Liver (tissue), 9 donors: ENCODE data around the gene GALNT9. TPM values are rescaled to one million over a fixed set of nuclear protein-coding genes. Genes with fewer than 3 reads are reported as not detected.

ENCODE experiments used
- DNase-seq: peaks from one replicate; pipeline ENCODE4 v3.0.0-alpha.2; 2017; ENCODE audit warnings: low spot score
- H3K27ac ChIP-seq, 2 donors: one replicate each; pipeline ENCODE4 v1.7.0; 2013; ENCODE audit warnings: inconsistent platforms in 2 of 2, low read length in 2 of 2, control low read depth in 1 of 2, low read depth in 1 of 2, mild to moderate bottlenecking in 1 of 2
- H3K27me3 ChIP-seq, 4 donors: one replicate each; pipeline versions ENCODE4 v1.6.1 to v1.7.0; 2013; ENCODE audit warnings: low read length in 3 of 4, inconsistent platforms in 1 of 4, mild to moderate bottlenecking in 1 of 4, moderate library complexity in 1 of 4; ENCODE audit not compliant: control insufficient read depth in 4 of 4, insufficient read depth in 4 of 4
- H3K36me3 ChIP-seq, 4 donors: one replicate each; pipeline versions ENCODE4 v1.6.1 to v1.7.0; 2013; ENCODE audit warnings: low read length in 3 of 4, mild to moderate bottlenecking in 3 of 4, low read depth in 1 of 4, moderate library complexity in 1 of 4; ENCODE audit not compliant: control insufficient read depth in 4 of 4, insufficient read depth in 3 of 4
- H3K4me1 ChIP-seq, 4 donors: one replicate each; pipeline versions ENCODE4 v1.6.1 to v1.7.0; 2013; ENCODE audit warnings: low read length in 3 of 4, mild to moderate bottlenecking in 3 of 4, moderate library complexity in 1 of 4; ENCODE audit not compliant: control insufficient read depth in 4 of 4, insufficient read depth in 4 of 4
- H3K4me3 ChIP-seq, 3 donors: one replicate each; pipeline versions ENCODE4 v1.6.1 to v1.7.0; 2013; ENCODE audit warnings: low read length in 3 of 3, control low read depth in 1 of 3, low read depth in 1 of 3, mild to moderate bottlenecking in 1 of 3
- H3K9ac ChIP-seq, 2 donors: one replicate each; pipeline ENCODE4 v1.7.0; 2013; ENCODE audit warnings: low read length in 2 of 2, mild to moderate bottlenecking in 2 of 2, moderate library complexity in 2 of 2, control low read depth in 1 of 2, low read depth in 1 of 2
- H3K9me3 ChIP-seq, 4 donors: one replicate each; pipeline versions ENCODE4 v1.6.1 to v1.7.0; 2013; ENCODE audit warnings: low read length in 3 of 4; ENCODE audit not compliant: control insufficient read depth in 4 of 4
- GABPA ChIP-seq, 2 donors: IDR thresholded peaks in 1 of 2; conservative IDR thresholded peaks in 1 of 2; 2 replicates each; pipeline ENCODE4 v1.6.1; 2016; ENCODE audit warnings: antibody characterized with exemption in 2 of 2, mild to moderate bottlenecking in 1 of 2, moderate library complexity in 1 of 2
- HNF4A ChIP-seq, 2 donors: conservative IDR thresholded peaks; 2 replicates each; pipeline ENCODE4 v1.6.1; 2016; ENCODE audit warnings: antibody characterized with exemption in 2 of 2, mild to moderate bottlenecking in 2 of 2
- HNF4G ChIP-seq: IDR thresholded peaks from 2 replicates; pipeline ENCODE4 v1.6.1; 2016; ENCODE audit warnings: antibody characterized with exemption
- RXRA ChIP-seq, 2 donors: IDR thresholded peaks; 2 replicates each; pipeline ENCODE4 v1.6.1; 2017 to 2018; ENCODE audit warnings: antibody characterized with exemption in 2 of 2, mild to moderate bottlenecking in 1 of 2
- SP1 ChIP-seq: IDR thresholded peaks from 2 replicates; pipeline ENCODE4 v1.6.1; 2018; ENCODE audit warnings: antibody characterized with exemption, mild to moderate bottlenecking
- WGBS: extraction: QIAGEN DNeasy Blood & Tissue Kit; methylation state at CpG from one replicate; pipeline ENCODE4 v1.1.7; 2013; 5-methylcytosine and 5-hydroxymethylcytosine counted together
- polyA plus RNA-seq, 2 donors: library from polyadenylated mRNA; stranded (reverse) in 1 of 2; unstranded in 1 of 2; fragments of 200-250 nt in 1 of 2; fragments of >200 nt in 1 of 2; fragmentation: Nextera tagmentation in 1 of 2; extraction: Ambion mirVana in 1 of 2; gene quantifications; one replicate each; pipeline versions ENCODE4 v1.2.1 to v1.2.3, GENCODE V29; 2013 to 2015
- total RNA-seq, 2 donors: library from RNA; depleted of rRNA; stranded (reverse); fragments of >200 nt; gene quantifications; one replicate each; pipeline ENCODE4 v1.2.3, GENCODE V29; 2014
- TF ChIP-seq, protein P1 (sequence below): IDR thresholded peaks from 2 replicates; pipeline ENCODE4 v1.6.1; 2016; ENCODE audit warnings: antibody characterized with exemption
- TF ChIP-seq, protein P2 (sequence below): IDR thresholded peaks from 2 replicates; pipeline ENCODE4 v1.6.1; 2016; ENCODE audit warnings: antibody characterized with exemption
- TF ChIP-seq, protein P3 (sequence below): fragments of 150-350 bp; IDR thresholded peaks from 2 replicates; pipeline ENCODE4 v1.5.1; 2017; ENCODE audit warnings: improper control_type of control experiment, low read depth, low read length; ENCODE audit not compliant: missing input control
- donor health status: healthy.
- donor health status: healthy.
- donor health status: healthy.
- donor health status: healthy.
- donor health status: healthy.

The GALNT9 gene
- total and polyA plus RNA-seq, 4 donors: 0.05 to 0.25 (median 0.09) TPM; not detected in 1

DNA sequence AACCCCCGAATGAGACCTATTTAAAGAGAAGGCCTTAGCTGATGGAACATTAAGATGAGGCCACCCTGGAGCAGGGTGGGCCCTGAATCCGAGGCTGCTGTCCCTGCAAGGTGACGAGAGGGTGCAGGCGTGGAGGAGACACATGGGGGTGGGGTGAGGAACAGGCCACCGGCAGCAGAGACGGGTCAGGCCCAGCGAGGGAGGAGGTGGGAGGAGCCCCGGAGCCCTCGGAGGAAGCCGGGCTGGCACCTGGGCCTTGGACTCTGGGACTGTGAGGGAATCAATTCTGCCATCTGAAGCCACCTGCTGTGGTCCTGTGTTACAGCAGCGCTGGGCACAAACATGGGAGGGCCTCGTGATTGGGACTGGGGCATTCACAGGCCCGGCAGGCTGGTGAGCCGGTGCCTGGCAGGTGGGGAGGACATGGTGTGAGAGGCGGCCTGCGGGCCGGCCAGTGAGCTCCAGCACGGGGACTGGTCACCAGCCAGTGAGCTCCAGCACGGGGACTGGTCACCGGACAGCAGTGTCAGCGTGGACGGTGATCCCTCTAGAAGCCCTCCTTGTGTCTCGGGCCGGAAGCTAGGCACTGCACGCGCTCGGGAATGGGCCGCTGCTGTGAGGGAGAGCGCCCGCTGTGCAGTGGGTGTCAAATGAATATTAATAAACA, 138.4 kb downstream of the GALNT9 start:
- Histone ChIP-seq H3K27ac (no peak overlapping the region), H3K4me1 (peaks cover 7 to 16% (median 7%) of the 10 kb centered on the region in 4 donors), H3K4me3 (no peak overlapping the region), H3K36me3 (no peaks in the 10 kb centered on the region), H3K9ac (no peak overlapping the region), H3K27me3 (no peaks in the 10 kb centered on the region), H3K9me3 (peaks cover 2 to 9% (median 7%) of the 10 kb centered on the region in 4 donors)
- 86% methylated on average over 30 of the region's 30 CpGs for WGBS
- TF ChIP-seq, protein P1, sequence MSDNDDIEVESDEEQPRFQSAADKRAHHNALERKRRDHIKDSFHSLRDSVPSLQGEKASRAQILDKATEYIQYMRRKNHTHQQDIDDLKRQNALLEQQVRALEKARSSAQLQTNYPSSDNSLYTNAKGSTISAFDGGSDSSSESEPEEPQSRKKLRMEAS: no peak
- TF ChIP-seq RXRA (IDR thresholded peaks at IDR 0.05) (no peak), HNF4G (no peak), HNF4A (conservative IDR thresholded peaks at IDR 0.05) (no peak)
- TF ChIP-seq, protein P2, sequence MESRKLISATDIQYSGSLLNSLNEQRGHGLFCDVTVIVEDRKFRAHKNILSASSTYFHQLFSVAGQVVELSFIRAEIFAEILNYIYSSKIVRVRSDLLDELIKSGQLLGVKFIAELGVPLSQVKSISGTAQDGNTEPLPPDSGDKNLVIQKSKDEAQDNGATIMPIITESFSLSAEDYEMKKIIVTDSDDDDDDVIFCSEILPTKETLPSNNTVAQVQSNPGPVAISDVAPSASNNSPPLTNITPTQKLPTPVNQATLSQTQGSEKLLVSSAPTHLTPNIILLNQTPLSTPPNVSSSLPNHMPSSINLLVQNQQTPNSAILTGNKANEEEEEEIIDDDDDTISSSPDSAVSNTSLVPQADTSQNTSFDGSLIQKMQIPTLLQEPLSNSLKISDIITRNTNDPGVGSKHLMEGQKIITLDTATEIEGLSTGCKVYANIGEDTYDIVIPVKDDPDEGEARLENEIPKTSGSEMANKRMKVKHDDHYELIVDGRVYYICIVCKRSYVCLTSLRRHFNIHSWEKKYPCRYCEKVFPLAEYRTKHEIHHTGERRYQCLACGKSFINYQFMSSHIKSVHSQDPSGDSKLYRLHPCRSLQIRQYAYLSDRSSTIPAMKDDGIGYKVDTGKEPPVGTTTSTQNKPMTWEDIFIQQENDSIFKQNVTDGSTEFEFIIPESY: no peak
- DNase-seq: no peak

DNA sequence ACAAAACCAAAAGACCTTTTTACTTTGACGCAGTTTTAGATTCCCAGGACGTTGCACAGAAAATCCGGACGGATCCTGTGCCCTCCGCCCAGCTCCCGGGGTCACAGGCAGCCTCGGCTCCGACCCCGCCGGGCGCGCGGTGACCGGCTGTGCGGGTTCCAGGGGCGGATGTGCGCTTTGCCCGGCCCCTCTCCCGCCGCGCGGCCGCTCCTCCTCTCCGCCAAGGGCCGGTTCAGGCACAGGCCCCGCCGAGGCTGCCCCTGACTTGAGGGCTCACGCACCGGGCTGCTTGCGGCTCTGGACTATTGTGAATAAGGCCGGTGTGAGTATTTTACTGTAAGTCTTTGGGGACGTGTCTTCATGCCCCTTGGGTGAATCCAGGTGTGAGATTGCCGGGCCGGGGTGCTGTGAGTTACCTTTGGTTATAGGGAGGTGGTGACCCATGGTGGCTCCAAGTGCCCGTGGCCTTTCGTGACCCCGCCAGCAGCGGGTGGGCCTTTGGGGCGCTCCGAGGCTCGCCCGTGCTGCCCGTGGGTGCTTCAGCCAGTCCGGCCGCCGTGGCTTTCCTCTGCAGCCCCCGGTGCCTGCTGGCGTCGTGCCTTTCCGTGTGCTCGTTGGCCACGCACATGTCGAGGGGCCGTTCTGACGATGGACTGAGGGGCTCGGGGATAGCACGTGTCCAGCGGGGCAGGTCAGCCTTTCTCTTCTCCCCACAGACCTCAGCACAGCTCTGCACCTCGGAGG, 139.2 kb downstream of the GALNT9 start:
- no peak for DNase-seq

DNA sequence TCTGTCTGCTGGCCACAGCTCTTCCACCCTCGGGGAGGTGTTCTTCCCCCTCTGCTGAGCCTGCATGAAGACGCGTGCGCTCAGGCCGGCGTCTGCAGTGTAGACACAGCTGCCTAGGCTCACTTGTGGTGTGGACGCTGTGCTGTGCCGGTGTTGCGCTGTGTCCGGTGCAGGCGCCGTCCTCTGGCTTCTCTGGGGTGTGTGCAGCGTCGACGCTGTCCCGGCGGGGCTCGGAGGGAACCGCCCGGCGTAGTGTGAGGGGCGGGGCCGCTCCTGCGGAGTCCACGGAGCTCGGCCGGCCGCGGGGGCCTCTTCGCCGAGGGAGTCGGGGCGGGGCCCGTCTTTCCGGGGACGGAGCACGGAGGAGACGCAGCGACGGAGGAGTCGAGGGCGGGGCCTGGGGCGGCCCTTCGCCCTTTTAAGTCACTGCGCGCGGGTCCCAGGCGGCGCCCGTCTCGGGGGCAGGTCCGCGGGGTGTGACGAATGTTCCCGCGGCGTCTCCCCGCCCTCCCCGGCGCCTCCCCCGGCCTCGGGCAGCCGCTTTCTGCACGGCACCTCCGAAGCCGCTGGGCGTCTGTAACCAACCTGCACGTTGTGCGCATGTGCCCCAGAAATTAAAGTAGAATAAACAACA, 139.9 kb downstream of the GALNT9 start:
- H3K27me3 ChIP-seq: no peaks in the 10 kb centered on the region
- DNase-seq: peak; percentile 54
- peaks cover 2 to 9% (median 7%) of the 10 kb centered on the region in 4 donors for H3K9me3 ChIP-seq
- 1% methylated on average over 69 of the region's 69 CpGs for WGBS
- no peaks in the 10 kb centered on the region for H3K36me3 ChIP-seq
- H3K4me3 ChIP-seq: peak overlapping the region; percentile 53 to 55 (median 54)
- H3K9ac ChIP-seq: no peak overlapping the region
- TF ChIP-seq, protein P3, sequence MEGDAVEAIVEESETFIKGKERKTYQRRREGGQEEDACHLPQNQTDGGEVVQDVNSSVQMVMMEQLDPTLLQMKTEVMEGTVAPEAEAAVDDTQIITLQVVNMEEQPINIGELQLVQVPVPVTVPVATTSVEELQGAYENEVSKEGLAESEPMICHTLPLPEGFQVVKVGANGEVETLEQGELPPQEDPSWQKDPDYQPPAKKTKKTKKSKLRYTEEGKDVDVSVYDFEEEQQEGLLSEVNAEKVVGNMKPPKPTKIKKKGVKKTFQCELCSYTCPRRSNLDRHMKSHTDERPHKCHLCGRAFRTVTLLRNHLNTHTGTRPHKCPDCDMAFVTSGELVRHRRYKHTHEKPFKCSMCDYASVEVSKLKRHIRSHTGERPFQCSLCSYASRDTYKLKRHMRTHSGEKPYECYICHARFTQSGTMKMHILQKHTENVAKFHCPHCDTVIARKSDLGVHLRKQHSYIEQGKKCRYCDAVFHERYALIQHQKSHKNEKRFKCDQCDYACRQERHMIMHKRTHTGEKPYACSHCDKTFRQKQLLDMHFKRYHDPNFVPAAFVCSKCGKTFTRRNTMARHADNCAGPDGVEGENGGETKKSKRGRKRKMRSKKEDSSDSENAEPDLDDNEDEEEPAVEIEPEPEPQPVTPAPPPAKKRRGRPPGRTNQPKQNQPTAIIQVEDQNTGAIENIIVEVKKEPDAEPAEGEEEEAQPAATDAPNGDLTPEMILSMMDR: no peak
- TF ChIP-seq GABPA (IDR thresholded peaks at IDR 0.05 in 1 of 2, conservative IDR thresholded peaks at IDR 0.05 in 1 of 2) (peak in 1 of 2 donors; percentile 46), SP1 (peak; percentile 20), RXRA (IDR thresholded peaks at IDR 0.05) (no peak)
- H3K27ac ChIP-seq: peak overlapping the region in 1 of 2 donors; percentile 37
- peaks cover 7 to 16% (median 7%) of the 10 kb centered on the region in 4 donors for H3K4me1 ChIP-seq

More for the DNA sequence above, 139.2 kb downstream of the GALNT9 start:
- TF ChIP-seq GABPA (IDR thresholded peaks at IDR 0.05 in 1 of 2, conservative IDR thresholded peaks at IDR 0.05 in 1 of 2): peak in 1 of 2 donors; percentile 16
- TF ChIP-seq SP1: no peak
- peak overlapping the region in 1 of 2 donors; percentile 25 for H3K27ac ChIP-seq
- 41% methylated on average over 59 of the region's 59 CpGs for WGBS
- peaks cover 7 to 16% (median 7%) of the 10 kb centered on the region in 4 donors for H3K4me1 ChIP-seq
- H3K27me3 ChIP-seq: no peaks in the 10 kb centered on the region
- H3K9me3 ChIP-seq: peaks cover 2 to 9% (median 7%) of the 10 kb centered on the region in 4 donors
- no peaks in the 10 kb centered on the region for H3K36me3 ChIP-seq
- H3K4me3 ChIP-seq: peak overlapping the region; percentile 53 to 55 (median 54)
- H3K9ac ChIP-seq: no peak overlapping the region
